Activated CD4-positive, alpha-beta memory T cell treated with anti-CD3 and anti-CD28 coated beads for 36 hours (primary cell): ENCODE results near the gene COL8A2. TPM values are rescaled to one million over a fixed set of nuclear protein-coding genes. Genes with fewer than 3 reads are reported as not detected.

Source experiments
- CTCF ChIA-PET: fragments of 350-600 bp; sonication (Branson Sonifier 250); formaldehyde crosslinking; loops from one replicate; lab custom pipeline; 2021; ENCODE audit warnings: antibody characterized with exemption, inconsistent platforms; lab: Charles Lee
- POLR2A ChIA-PET: fragments of 350-600 bp; sonication (Branson Sonifier 250); formaldehyde crosslinking; loops from one replicate; lab custom pipeline; 2021; ENCODE audit warnings: antibody characterized with exemption; lab: Charles Lee
- DNase-seq: peaks from one replicate; pipeline ENCODE4 v3.0.0-alpha.2; 2020
- H3K27ac Mint-ChIP-seq: one replicate; pipeline ENCODE4 v1.8.0; 2021; ENCODE audit warnings: mixed read lengths
- H3K27me3 Mint-ChIP-seq: one replicate; pipeline ENCODE4 v1.8.0; 2021; ENCODE audit warnings: mixed read lengths
- H3K36me3 Mint-ChIP-seq: one replicate; pipeline ENCODE4 v1.8.0; 2021; ENCODE audit warnings: mixed read lengths
- H3K4me1 Mint-ChIP-seq: one replicate; pipeline ENCODE4 v1.8.0; 2021; ENCODE audit warnings: low read depth, mixed read lengths
- H3K4me3 Mint-ChIP-seq: one replicate; pipeline ENCODE4 v1.8.0; 2021; ENCODE audit warnings: mild to moderate bottlenecking, mixed read lengths
- H3K9me3 Mint-ChIP-seq: one replicate; pipeline ENCODE4 v1.8.0; 2021; ENCODE audit warnings: mixed read lengths
- intact Hi-C: fragments of 100-400 bp; cut with micrococcal nuclease; formaldehyde crosslinking; loops from one replicate; pipeline ENCODE4 v1.15.1; 2023
- total RNA-seq, 2 experiments: library from RNA; stranded (reverse); gene quantifications; one replicate each; pipeline ENCODE4 v1.2.3, GENCODE V29; 2021

COL8A2 gene
- not detected for total RNA-seq

DNA sequence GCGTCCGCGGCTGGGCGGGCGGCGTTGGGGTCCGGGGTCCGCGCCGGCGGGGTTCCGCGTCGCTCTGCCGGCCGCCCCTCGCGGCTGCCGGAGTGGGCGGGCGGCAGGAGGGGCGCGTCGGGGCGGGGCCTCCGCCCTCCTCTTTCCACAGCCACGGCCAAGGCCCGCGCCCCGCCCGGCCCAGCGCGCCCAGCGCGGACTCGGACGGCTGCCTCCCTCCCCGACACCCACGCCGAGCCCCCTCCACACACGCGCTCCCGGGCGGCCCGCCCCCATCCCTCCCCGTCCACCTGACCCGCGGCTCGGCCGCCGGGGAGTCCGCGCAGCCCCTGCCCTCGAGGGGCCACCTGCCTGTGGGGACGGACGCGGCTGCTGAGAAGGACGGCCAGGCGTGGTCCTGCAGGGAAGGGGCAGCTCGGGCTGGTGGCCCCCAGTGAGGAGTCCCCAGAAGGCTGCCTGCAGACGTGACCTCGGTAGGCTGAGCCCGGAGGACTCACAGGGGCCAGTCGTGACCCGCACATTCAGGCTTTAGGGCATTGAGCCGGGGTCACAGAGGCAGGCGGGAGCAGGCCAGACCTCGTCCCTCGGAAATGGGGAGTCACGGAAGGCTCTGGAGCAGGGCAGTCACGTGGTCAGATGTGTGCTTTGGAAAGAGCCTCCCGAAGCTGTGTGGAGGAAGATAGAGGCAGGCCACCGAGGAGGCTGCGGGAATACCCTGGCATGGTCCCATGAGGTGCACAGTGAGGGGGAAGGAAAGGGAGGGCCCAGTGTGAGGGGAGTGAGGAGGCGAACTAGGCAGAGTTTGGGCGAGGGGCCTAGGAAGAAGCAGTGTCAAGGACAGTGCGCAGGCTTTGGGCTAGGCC lies at the start of gene COL8A2:
COL8A2 (minus strand) TSS at position 94 of the 863 bp plus-strand sequence. CDS start 24,980 bp downstream, outside the sequence.
- Mint-ChIP-seq H3K36me3 (no peaks in the 10 kb centered on the region), H3K4me3 (peak within 1 kb of the TSS; percentile 4), H3K27ac (no peak within 1 kb of the TSS), H3K4me1 (peaks cover 15% of the 10 kb centered on the region), H3K9me3 (no peaks in the 10 kb centered on the region), H3K27me3 (peaks cover 37% of the 10 kb centered on the region)
- ChIA-PET POLR2A (no interaction called here), CTCF (no interaction called here)
- DNase-seq: no peak
- intact Hi-C loops: no loop called here

DNA sequence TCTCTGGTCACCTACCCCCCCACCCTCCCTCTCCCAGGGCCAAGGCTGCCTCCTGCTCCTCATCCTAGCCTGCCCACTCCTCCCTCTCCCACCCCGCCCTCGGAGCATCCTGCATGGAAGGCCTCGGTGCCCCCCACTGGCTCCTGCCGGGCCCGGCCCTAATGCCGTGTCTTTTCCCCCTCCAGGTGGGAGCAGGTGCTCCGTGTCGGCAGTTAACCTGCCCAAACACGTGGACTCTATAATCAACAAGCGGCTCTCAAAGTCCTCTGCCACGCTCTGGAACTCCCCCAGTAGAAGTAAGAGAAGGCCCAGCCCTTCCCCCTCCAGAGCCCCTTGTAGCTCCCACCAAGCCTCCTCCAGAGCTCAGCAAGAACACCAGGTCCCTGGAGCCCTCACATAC lies 49.7 kb upstream of the COL8A2 start:
- peaks cover 35% of the 10 kb centered on the region for H3K36me3 Mint-ChIP-seq
- peaks cover 7% of the 10 kb centered on the region for H3K4me1 Mint-ChIP-seq
- no peaks in the 10 kb centered on the region for H3K9me3 Mint-ChIP-seq
- H3K27me3 Mint-ChIP-seq: no peaks in the 10 kb centered on the region
- no peak overlapping the region for H3K27ac Mint-ChIP-seq
- POLR2A ChIA-PET: no interaction called here
- intact Hi-C loops: no loop called here
- no peak for DNase-seq
- no peak overlapping the region for H3K4me3 Mint-ChIP-seq
- CTCF ChIA-PET: no interaction called here

DNA sequence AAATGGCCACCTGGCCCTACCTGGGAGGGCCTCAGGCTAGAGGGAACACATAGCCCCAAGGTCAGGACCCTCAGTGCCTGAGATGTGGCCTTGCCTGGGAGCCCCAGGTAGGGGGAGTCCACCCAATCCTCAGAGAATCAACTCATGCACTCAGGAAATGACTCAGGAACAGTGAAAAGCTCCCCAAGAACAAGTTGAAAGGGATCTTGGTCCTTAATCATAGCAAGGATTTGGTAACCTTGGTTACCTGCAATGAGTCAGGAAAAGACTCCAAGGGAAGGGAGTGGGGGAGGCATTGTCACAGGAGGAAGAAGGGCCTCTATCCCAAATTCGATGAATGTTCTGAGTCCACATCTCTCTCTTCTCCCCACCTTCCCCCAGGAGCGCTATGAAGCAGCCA lies 48.0 kb upstream of the COL8A2 start:
- H3K9me3 Mint-ChIP-seq: no peaks in the 10 kb centered on the region
- POLR2A ChIA-PET: no interaction called here
- no peaks in the 10 kb centered on the region for H3K27me3 Mint-ChIP-seq
- CTCF ChIA-PET: interaction anchor here (1.6 kb wide), 1 partner anchor 23 kb away, joined by 6 read pairs; no protein-coding TSS in a partner anchor
- DNase-seq: no peak
- intact Hi-C loops: no loop called here
- H3K27ac Mint-ChIP-seq: peak overlapping the region; percentile 68
- H3K4me1 Mint-ChIP-seq: peaks cover 11% of the 10 kb centered on the region
- peaks cover 30% of the 10 kb centered on the region for H3K36me3 Mint-ChIP-seq
- H3K4me3 Mint-ChIP-seq: no peak overlapping the region

DNA sequence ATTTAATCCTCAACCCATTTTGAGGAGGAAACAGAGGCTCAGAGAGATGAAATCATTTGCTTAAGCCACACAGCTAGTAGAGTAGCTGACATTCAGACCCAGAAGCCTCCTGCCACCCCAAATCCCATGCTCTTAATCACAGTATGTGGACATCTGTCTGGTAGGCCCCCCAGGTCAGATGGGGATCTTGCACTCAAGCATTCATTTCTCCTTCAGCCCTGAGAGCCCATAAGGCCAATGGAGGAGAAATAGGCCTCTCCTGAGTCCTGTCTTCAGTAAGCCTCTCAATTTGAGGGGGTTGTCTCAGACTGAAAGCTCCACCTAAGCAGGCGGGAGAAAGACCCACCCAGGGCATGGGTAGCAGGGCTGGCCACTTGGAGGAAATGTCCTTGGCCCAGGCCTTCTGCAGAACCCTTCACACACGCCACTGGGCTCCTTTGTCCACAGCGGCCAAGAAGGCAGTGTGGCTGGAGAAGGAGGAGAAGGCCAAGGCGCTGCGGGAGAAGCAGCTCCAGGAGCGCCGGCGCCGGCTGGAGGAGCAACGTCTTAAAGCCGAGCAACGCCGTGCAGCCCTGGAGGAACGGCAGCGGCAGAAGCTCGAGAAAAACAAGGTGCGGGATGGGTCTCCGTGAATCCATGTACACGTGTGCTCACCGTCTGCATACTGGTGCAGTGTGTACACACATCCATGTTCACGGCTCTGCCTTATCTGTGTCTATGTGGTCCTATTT lies 47.2 kb upstream of the COL8A2 start:
- peaks cover 12% of the 10 kb centered on the region for H3K4me1 Mint-ChIP-seq
- no peaks in the 10 kb centered on the region for H3K9me3 Mint-ChIP-seq
- no peaks in the 10 kb centered on the region for H3K27me3 Mint-ChIP-seq
- peaks cover 26% of the 10 kb centered on the region for H3K36me3 Mint-ChIP-seq
- H3K4me3 Mint-ChIP-seq: no peak overlapping the region
- no peak for DNase-seq
- ChIA-PET POLR2A (no interaction called here), CTCF (interaction anchor here (1.6 to 3.0 kb wide), 2 partner anchors 22 to 23 kb away, joined by 6 to 10 read pairs; partner anchors contain the start of gene TRAPPC3)
- H3K27ac Mint-ChIP-seq: peak overlapping the region; percentile 68
- intact Hi-C loops: no loop called here

DNA sequence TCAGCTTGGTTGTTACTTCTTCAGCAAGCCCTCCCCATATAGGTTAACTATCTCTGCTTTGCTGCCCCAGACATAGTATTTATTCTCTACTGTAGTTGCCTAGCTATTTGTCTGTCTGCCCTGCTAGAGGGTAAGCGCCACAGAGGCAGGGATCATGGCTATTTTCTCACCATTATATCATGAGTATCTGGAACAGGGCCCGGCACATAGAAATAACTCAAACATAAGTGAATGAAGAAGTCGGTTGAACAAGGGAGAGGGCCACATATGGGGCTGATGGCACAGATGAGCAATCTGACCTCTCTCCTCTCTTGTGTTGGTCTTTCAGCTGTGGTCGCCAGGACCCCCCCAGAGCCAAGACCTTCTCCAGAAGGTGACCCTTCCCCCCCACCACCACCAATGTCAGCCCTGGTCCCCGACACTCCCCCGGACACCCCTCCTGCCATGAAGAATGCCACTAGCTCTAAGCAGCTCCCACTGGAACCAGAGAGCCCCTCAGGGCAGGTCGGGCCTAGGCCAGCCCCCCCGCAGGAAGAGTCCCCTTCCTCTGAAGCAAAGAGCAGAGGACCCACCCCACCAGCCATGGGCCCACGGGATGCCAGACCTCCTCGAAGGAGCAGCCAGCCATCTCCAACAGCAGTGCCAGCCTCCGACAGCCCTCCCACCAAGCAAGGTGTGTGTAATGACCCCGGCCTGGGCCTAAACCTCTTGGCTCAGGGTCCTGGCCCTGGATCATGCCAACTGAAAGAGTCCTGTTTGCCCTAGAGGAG lies 45.8 kb upstream of the COL8A2 start:
- H3K4me1 Mint-ChIP-seq: peaks cover 24% of the 10 kb centered on the region
- intact Hi-C loops: no loop called here
- peaks cover 33% of the 10 kb centered on the region for H3K36me3 Mint-ChIP-seq
- no peaks in the 10 kb centered on the region for H3K9me3 Mint-ChIP-seq
- no peak overlapping the region for H3K27ac Mint-ChIP-seq
- ChIA-PET CTCF (interaction anchor here (0.8 to 3.0 kb wide), 4 partner anchors 17 to 115 kb away, joined by 3 to 10 read pairs (median 5); partner anchors contain the start of gene TRAPPC3), POLR2A (no interaction called here)
- no peak for DNase-seq
- no peaks in the 10 kb centered on the region for H3K27me3 Mint-ChIP-seq
- H3K4me3 Mint-ChIP-seq: no peak overlapping the region

DNA sequence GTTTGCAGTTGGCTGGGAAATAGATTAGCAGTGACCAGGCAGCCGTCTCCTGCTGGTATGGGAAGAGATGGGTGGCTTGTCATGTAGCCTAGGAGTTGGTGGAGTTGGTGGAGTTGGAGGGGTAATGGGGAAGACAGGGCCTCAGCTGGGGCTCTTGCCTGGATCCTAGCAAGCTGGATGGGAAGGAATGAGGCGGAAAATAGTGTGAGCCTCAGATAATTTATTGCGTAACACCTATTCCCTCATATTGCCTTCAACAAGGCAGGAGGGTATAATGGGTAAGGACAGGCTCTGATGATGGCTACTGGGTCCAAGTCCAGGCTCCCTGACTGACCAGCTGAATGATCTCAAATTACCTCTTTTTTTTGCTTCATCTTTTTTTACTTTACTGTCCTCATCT lies 43.5 kb upstream of the COL8A2 start:
- intact Hi-C loops: no loop called here
- POLR2A ChIA-PET: no interaction called here
- no peak for DNase-seq
- H3K4me3 Mint-ChIP-seq: no peak overlapping the region
- peaks cover 36% of the 10 kb centered on the region for H3K36me3 Mint-ChIP-seq
- CTCF ChIA-PET: no interaction called here
- H3K27me3 Mint-ChIP-seq: no peaks in the 10 kb centered on the region
- H3K27ac Mint-ChIP-seq: no peak overlapping the region
- H3K4me1 Mint-ChIP-seq: peaks cover 34% of the 10 kb centered on the region
- H3K9me3 Mint-ChIP-seq: no peaks in the 10 kb centered on the region

DNA sequence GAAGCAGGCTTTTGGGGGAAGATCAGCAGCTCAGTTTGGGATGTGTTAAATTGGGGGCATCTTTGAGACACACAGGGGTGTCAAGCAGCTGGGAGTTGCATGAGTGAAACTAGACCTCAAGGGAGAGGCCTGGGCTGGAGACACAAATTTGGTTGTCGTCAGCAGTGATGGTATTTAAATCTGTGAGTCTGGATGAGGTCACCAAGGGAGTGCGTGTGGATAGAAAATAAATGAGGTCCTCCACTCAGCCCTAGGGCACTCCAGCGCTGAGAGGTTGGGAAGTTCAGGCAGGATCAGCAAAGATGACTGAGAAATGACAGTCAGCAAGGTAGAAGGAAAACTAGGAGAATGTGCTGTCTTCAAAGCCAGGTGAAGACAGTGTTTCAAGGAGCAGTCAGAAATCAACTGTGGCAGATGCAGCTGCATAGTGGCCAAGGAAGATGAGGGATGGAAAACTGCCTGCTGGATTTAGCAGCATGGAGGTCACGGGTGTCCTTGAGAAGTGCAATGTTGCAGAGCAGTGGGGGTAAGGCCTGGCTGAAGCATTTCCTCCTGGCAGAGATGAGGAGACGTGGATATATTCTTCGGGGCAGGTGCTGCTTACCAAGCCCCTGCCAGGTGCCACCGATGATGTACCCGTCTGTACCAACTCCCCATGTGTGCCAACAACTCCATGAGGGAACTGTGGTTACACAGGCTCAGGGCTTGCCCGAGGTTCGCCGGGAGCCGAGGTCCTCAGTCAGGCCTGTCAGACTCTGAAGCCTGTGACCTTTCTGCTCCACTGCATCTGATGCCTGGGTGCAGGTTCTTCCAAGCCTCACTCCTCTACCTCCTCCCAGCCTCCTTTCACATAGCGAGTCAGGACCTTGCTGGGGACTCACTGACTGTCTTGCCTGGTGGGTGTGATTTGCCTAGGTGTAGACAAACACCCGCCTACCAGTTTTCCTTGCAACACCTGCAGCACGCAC lies 42.2 kb upstream of the COL8A2 start:
- Mint-ChIP-seq H3K4me3 (no peak overlapping the region), H3K9me3 (no peaks in the 10 kb centered on the region), H3K27me3 (no peaks in the 10 kb centered on the region), H3K4me1 (peaks cover 40% of the 10 kb centered on the region), H3K27ac (peak overlapping the region; percentile 31), H3K36me3 (peaks cover 26% of the 10 kb centered on the region)
- intact Hi-C loops: no loop called here
- DNase-seq: no peak
- CTCF ChIA-PET: interaction anchor here (0.6 to 2.5 kb wide), 3 partner anchors 21 to 715 kb away, joined by 3 to 9 read pairs (median 3); no protein-coding TSS in a partner anchor
- POLR2A ChIA-PET: interaction anchor here (0.6 kb wide), 1 partner anchor 59 kb away, joined by 4 read pairs; no protein-coding TSS in a partner anchor

DNA sequence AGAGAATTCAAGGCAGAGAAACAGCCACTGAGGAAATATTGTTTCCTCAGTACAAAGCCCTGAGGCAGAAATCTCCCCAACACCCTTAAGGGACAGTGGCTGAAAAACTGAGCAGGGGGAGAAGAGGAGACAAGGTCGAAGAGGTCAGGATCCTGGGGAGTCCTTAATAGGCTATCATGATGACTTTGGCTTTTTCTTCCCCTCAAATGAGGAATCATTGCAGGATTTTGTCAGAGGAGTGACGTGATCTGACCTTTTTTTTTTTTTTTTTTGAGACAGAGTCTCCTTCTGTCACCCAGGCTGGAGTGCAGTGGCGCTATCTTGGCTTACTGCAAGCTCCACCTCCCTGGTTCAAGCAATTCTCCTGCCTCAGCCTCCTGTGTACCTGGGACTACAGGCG lies 41.1 kb upstream of the COL8A2 start:
- H3K4me3 Mint-ChIP-seq: no peak overlapping the region
- no peak for DNase-seq
- ChIA-PET CTCF (interaction anchor here (2.5 kb wide), 1 partner anchor 22 kb away, joined by 9 read pairs; no protein-coding TSS in a partner anchor), POLR2A (interaction anchor here (0.6 kb wide), 1 partner anchor 60 kb away, joined by 4 read pairs; no protein-coding TSS in a partner anchor)
- H3K27me3 Mint-ChIP-seq: no peaks in the 10 kb centered on the region
- peak overlapping the region; percentile 18 for H3K27ac Mint-ChIP-seq
- intact Hi-C loops: no loop called here
- H3K9me3 Mint-ChIP-seq: no peaks in the 10 kb centered on the region
- H3K36me3 Mint-ChIP-seq: peaks cover 19% of the 10 kb centered on the region
- H3K4me1 Mint-ChIP-seq: peaks cover 48% of the 10 kb centered on the region

DNA sequence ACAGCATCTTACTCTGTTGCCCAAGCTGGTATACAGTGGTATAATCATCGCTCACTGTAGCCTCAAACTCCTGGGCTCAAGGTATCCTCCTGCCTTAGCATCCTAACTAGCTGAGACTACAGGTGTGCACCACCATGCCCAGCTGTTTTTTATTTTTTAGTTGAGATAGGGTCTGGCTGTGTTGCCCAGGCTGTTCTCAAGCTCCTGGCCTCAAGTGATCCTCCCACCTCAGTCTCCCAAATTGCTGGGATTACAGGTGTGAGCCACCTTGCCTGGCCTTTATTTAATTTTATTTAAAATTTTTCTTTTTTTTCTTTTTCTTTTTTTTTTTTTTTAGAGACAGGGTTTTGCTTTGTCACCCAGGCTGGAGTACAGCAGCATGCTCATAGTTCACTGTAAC lies 40.1 kb upstream of the COL8A2 start:
- Mint-ChIP-seq H3K27me3 (no peaks in the 10 kb centered on the region), H3K27ac (no peak overlapping the region), H3K4me1 (peaks cover 51% of the 10 kb centered on the region), H3K9me3 (no peaks in the 10 kb centered on the region), H3K36me3 (peaks cover 21% of the 10 kb centered on the region), H3K4me3 (no peak overlapping the region)
- ChIA-PET CTCF (interaction anchor here (2.5 to 7.0 kb wide), 2 partner anchors 15 to 23 kb away, joined by 9 to 110 read pairs; partner anchors contain the start of gene TRAPPC3), POLR2A (interaction anchor here (1.0 kb wide), 1 partner anchor 15 kb away, joined by 4 read pairs; no protein-coding TSS in a partner anchor)
- intact Hi-C loops: no loop called here
- no peak for DNase-seq

DNA sequence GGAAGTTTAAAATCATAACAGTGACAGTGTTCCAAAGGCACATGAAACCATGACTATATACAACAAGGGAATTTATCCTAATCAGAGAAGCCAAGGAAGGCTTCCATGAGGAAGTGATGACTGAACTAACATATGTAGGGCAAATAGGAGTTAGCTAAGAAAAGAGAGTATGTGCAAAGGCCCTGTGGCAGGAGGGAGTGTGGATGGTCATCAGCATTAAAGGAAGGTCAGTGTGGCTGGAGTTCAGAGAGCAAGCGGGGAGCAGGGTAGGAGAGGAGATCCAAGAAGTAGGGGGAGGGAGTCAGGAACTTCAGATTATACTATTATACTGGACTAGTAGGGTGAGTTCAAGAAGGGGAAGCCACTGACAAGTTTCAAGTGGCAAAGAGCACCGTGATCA lies 39.3 kb upstream of the COL8A2 start:
- H3K27me3 Mint-ChIP-seq: no peaks in the 10 kb centered on the region
- H3K27ac Mint-ChIP-seq: peak overlapping the region; percentile 0
- intact Hi-C loops: no loop called here
- peaks cover 23% of the 10 kb centered on the region for H3K36me3 Mint-ChIP-seq
- ChIA-PET CTCF (interaction anchor here (0.6 to 7.0 kb wide), 3 partner anchors 14 to 168 kb away, joined by 3 to 110 read pairs (median 39); partner anchors contain the start of gene TRAPPC3), POLR2A (no interaction called here)
- no peak for DNase-seq
- no peaks in the 10 kb centered on the region for H3K9me3 Mint-ChIP-seq
- peaks cover 58% of the 10 kb centered on the region for H3K4me1 Mint-ChIP-seq
- H3K4me3 Mint-ChIP-seq: no peak overlapping the region
